Right hindlimb (tissue), 1 donor: ENCODE data around the gene KIF26A.

ENCODE experiments used
- DNase-seq: peaks from one replicate; pipeline ENCODE4 v3.0.0-alpha.2; 2018

The KIF26A gene

GRCh38 chr14:104113631-104114420, 24.6 kb upstream of the KIF26A start:
- peak; percentile 12 for DNase-seq

- DNase-seq: peak; percentile 9
Observed at GRCh38 chr14:104114421-104115130, 23.8 kb upstream of the KIF26A start.

- no peak for DNase-seq
Observed at GRCh38 chr14:104115131-104115600, 23.2 kb upstream of the KIF26A start.

- DNase-seq: no peak
Observed at GRCh38 chr14:104115691-104116287, 22.6 kb upstream of the KIF26A start.

GRCh38 chr14:104116288-104116755, 22.1 kb upstream of the KIF26A start:
- peak; percentile 13 for DNase-seq

- DNase-seq: peak; percentile 7
Observed at GRCh38 chr14:104116756-104117340, 21.5 kb upstream of the KIF26A start.

GRCh38 chr14:104117341-104118005, 20.9 kb upstream of the KIF26A start:
- peak; percentile 14 for DNase-seq

GRCh38 chr14:104118006-104118844, 20.2 kb upstream of the KIF26A start:
- DNase-seq: peak; percentile 13

GRCh38 chr14:104119119-104119487, 19.3 kb upstream of the KIF26A start:
- DNase-seq: peak; percentile 11

GRCh38 chr14:104119488-104120251, 18.7 kb upstream of the KIF26A start:
- peak; percentile 12 for DNase-seq

GRCh38 chr14:104120281-104120741, 18.1 kb upstream of the KIF26A start:
- peak; percentile 9 for DNase-seq

- DNase-seq: no peak
Observed at GRCh38 chr14:104121142-104121541, 17.2 kb upstream of the KIF26A start.

- DNase-seq: no peak
Observed at GRCh38 chr14:104123879-104124278, 14.5 kb upstream of the KIF26A start.

- no peak for DNase-seq
Observed at GRCh38 chr14:104125011-104125410, 13.4 kb upstream of the KIF26A start.

GRCh38 chr14:104126753-104127152, 11.6 kb upstream of the KIF26A start:
- no peak for DNase-seq

- no peak for DNase-seq
Observed at GRCh38 chr14:104128981-104129380, 9.4 kb upstream of the KIF26A start.

- no peak for DNase-seq
Observed at GRCh38 chr14:104129556-104129955, 8.8 kb upstream of the KIF26A start.

- DNase-seq: peak; percentile 36
Observed at GRCh38 chr14:104130974-104131651, 7.3 kb upstream of the KIF26A start.

- DNase-seq: no peak
Observed at GRCh38 chr14:104131968-104132732, 6.2 kb upstream of the KIF26A start.
